GM19025 (cell line): ENCODE data around the gene BACH2.
"Not testable (repeated sequence)": the region's sequence is repeated elsewhere in the genome, so short reads cannot be mapped to it uniquely, and the experiment has no call there.

Experiments used
- ATAC-seq: cut with Tn5 transposase; IDR thresholded peaks from one replicate; pipeline ENCODE4 v1.9.1; 2021; ENCODE audit warnings: mild to moderate bottlenecking, low read depth, moderate library complexity; ENCODE audit not compliant: unreplicated experiment

The BACH2 gene

GRCh38 chr6:89934685-89935366 lies 361.8 kb downstream of the BACH2 start:
- no peak for ATAC-seq

GRCh38 chr6:89932245-89932802 lies 364.3 kb downstream of the BACH2 start:
- no peak for ATAC-seq

GRCh38 chr6:89930789-89931188 lies 365.9 kb downstream of the BACH2 start:
- no peak for ATAC-seq

- ATAC-seq: no peak
Measured at GRCh38 chr6:89928604-89929003, 368.0 kb downstream of the BACH2 start.

- no peak for ATAC-seq
Measured at GRCh38 chr6:89927791-89928550, 368.7 kb downstream of the BACH2 start.

GRCh38 chr6:89927264-89927663 lies 369.4 kb downstream of the BACH2 start:
- ATAC-seq: no peak

GRCh38 chr6:89925826-89926225 lies 370.8 kb downstream of the BACH2 start:
- ATAC-seq: no peak

GRCh38 chr6:89924231-89924630 lies 372.4 kb downstream of the BACH2 start:
- ATAC-seq: no peak

GRCh38 chr6:89921691-89922090 lies 375.0 kb downstream of the BACH2 start:
- ATAC-seq: no peak

- ATAC-seq: no peak
Measured at GRCh38 chr6:89921197-89921596, 375.4 kb downstream of the BACH2 start.

GRCh38 chr6:89917801-89918366 lies 378.8 kb downstream of the BACH2 start:
- ATAC-seq: no peak

- ATAC-seq: no peak
Measured at GRCh38 chr6:89917216-89917615, 379.4 kb downstream of the BACH2 start.

- ATAC-seq: no peak
Measured at GRCh38 chr6:89916136-89916920, 380.3 kb downstream of the BACH2 start.

GRCh38 chr6:89910902-89911240 lies 385.8 kb downstream of the BACH2 start:
- no peak for ATAC-seq

- not testable (repeated sequence) for ATAC-seq
Measured at GRCh38 chr6:89910001-89910901, 386.4 kb downstream of the BACH2 start.

GRCh38 chr6:89895276-89895874 lies 401.3 kb downstream of the BACH2 start:
- ATAC-seq: no peak

- ATAC-seq: no peak
Measured at GRCh38 chr6:89894169-89894568, 402.5 kb downstream of the BACH2 start, which contains the start of gene GJA10. GJA10 (plus strand) TSS chr6:89894469; CDS start chr6:89894469, 0 bp downstream.

GRCh38 chr6:89892577-89892976 lies 404.1 kb downstream of the BACH2 start:
- not testable (repeated sequence) for ATAC-seq

- not testable (repeated sequence) for ATAC-seq
Measured at GRCh38 chr6:89890845-89891528, 405.7 kb downstream of the BACH2 start.
